Fibroblast of lung (primary cell): Measurements from ENCODE around the gene PAX7.

ENCODE experiments used
- CTCF ChIP-seq, 2 donors: IDR thresholded peaks in 1 of 2; conservative IDR thresholded peaks in 1 of 2; 1 replicate in 1 of 2; 2 replicates in 1 of 2; pipeline ENCODE4 v1.5.1; 2011 to 2012; ENCODE audit warnings: low read length in 2 of 2, control low read depth in 1 of 2, inconsistent platforms in 1 of 2, low read depth in 1 of 2, mild to moderate bottlenecking in 1 of 2
- EZH2 ChIP-seq: IDR thresholded peaks from 2 replicates; pipeline ENCODE4 v1.5.1; 2012; ENCODE audit warnings: low read length, control low read depth, mild to moderate bottlenecking; ENCODE audit errors: missing control alignments

DNA sequence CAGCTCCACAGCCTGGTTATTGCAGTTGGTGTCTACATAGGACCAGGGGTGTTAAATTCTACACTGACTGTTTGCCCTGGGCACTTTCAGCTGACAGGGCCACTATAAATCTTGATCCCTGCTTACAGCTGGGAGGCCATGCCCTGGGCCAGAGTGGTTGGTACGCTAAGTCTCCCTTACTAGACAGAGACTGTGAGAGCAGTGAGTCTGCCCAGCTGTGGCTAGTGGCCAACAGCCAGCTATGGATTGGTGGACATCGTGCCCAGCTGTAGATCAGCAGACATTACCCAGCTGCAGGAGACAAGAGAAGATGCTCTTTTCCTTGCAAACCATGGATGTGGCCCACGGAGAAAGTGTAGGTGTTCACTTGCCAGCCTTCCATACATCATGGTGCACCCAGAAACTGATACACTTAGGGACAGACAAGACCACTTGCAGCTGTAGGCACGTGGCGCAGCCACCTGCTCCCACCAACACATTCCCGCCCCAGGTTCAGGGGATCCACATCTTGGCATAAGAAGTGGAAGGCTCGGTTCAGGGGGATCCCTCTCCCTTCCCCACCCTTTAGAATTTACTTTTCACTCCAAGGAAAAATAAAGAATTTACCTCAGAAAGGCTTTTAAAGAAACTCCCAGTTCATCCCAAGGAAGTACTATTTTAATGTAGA lies 16.4 kb upstream of the PAX7 start:
- TF ChIP-seq CTCF (conservative IDR thresholded peaks at IDR 0.05 in 1 of 2, IDR thresholded peaks at IDR 0.05 in 1 of 2; ENCODE audit: low read depth in 1 of 2, low read length in 2 of 2), result no peak
- TF ChIP-seq EZH2, result no peak
